DND-41 (cell line): ENCODE results near the gene PHF13.

Experiments
- CTCF ChIP-seq: IDR thresholded peaks from 2 replicates; pipeline ENCODE4 v1.5.1; 2012; ENCODE audit warnings: borderline replicate concordance, low read length, moderate library complexity, mild to moderate bottlenecking; ENCODE audit not compliant: poor library complexity, severe bottlenecking; ENCODE audit errors: extremely low read depth
- EZH2 ChIP-seq: IDR thresholded peaks from 3 replicates; pipeline ENCODE4 v1.6.1; 2012; ENCODE audit warnings: borderline replicate concordance, low read depth, mild to moderate bottlenecking, moderate library complexity, low read length, inconsistent platforms; ENCODE audit not compliant: severe bottlenecking

- TF ChIP-seq CTCF (no peak), EZH2 (no peak)
Measured at GRCh38 chr1:6672558-6672957, 59.0 kb downstream of the PHF13 start.
